Measurements from ENCODE around the gene RNF8.

RNF8 gene

GRCh38 chr6:37362101-37362828, 8.5 kb downstream of the RNF8 start:
- DNase-seq = no peak

- DNase-seq = no peak
These were observed 12.0 kb downstream of the RNF8 start for GRCh38 chr6:37365791-37366190.

GRCh38 chr6:37366910-37367309, 13.1 kb downstream of the RNF8 start:
- DNase-seq = no peak

DNA sequence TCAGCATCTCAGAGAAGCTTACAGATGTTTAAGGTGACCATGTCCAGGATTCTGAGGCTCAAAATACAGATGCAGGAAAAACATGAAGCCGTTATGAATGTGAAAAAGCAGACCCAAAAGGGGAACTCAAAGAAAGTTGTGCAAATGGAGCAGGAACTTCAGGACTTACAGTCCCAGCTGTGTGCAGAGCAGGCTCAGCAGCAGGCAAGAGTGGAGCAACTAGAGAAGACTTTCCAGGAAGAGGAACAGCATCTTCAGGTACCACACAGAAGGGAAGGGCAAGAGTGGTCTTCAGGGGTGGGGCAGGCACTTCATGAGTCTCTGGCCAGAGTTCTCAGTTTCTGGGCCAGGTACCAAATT, 15.2 kb downstream of the RNF8 start:
- DNase-seq = no peak

DNA sequence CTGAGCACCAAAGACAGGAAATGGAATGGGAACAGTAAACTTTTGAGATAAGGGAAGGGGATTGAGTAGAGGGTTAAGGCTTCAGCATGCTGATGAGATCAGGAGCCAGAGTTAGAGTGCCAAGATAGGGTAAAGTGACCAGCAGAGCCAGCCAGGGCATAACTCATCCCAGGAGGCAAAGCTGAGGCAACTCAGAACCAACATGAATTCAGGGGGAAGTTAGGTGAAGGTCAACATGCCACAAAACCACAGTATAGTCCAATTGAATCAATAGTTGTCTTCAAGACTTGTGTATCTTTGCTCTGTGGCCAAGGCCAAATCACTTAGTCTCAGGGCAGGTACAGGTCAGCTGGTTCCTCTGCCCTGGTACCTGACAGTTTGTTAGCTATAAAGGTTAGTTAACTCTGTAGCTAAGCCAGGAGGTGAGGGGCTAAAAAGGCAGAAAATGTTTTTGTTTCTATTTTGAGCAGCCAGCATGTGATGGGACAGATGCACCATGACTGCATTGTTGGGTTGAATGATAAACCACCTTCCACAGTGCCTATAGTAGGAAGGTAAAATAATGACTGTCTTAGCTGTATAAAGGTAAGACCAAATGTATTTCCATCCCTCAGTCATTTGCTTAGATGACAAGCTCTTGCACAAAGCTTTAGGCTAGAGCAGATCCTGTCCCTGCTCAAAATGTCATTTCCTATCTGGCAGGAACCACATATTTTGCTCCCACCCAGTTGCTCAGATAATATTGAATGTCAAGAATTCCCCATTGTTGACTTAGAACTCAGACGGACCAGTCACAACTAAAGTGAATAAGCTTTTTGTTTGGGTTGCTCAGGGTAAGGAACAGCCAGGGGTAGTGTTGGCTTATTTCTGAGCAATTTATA, 15.8 kb downstream of the RNF8 start:
- no peak for DNase-seq

- no peak for DNase-seq
These were observed 17.6 kb downstream of the RNF8 start for GRCh38 chr6:37371154-37372083.

- DNase-seq = no peak
These were observed 18.3 kb downstream of the RNF8 start for GRCh38 chr6:37372116-37372515.

DNA sequence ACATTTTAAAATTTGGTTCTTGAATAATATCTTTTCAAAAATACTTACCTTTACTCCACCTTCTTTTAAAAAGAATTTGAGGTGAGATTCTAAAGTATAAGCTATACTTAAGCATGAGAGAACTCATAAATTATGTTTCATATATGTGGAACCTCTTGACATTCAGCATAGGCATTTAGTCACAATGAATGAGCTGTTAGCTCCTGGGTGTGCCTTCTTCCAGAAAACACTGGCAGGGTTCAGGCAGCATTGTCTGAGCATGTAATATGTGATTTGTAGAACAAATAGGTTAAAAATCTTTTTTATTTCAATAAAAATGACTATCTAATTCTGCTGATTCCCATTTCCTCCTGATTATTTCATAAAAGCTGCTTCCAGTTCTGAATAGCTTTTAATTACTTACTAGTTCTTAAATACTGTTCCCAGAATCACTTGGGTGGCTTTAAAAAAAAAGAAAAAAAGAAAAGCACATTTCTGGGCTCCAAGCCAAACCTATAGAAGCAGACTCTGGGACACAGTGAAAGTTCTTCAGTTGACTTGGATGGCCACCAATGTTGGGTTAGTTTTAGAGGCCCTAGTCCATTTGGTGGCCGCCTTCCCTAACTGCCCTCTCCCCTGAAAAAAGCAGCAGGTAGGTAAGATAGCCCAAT, 20.2 kb downstream of the RNF8 start:
- DNase-seq = no peak

- DNase-seq = no peak
These were observed 21.6 kb downstream of the RNF8 start for GRCh38 chr6:37375376-37375775.

GRCh38 chr6:37376078-37376743, 22.4 kb downstream of the RNF8 start:
- no peak for DNase-seq

GRCh38 chr6:37381579-37381978, 27.8 kb downstream of the RNF8 start:
- peak; percentile 35 for DNase-seq

DNA sequence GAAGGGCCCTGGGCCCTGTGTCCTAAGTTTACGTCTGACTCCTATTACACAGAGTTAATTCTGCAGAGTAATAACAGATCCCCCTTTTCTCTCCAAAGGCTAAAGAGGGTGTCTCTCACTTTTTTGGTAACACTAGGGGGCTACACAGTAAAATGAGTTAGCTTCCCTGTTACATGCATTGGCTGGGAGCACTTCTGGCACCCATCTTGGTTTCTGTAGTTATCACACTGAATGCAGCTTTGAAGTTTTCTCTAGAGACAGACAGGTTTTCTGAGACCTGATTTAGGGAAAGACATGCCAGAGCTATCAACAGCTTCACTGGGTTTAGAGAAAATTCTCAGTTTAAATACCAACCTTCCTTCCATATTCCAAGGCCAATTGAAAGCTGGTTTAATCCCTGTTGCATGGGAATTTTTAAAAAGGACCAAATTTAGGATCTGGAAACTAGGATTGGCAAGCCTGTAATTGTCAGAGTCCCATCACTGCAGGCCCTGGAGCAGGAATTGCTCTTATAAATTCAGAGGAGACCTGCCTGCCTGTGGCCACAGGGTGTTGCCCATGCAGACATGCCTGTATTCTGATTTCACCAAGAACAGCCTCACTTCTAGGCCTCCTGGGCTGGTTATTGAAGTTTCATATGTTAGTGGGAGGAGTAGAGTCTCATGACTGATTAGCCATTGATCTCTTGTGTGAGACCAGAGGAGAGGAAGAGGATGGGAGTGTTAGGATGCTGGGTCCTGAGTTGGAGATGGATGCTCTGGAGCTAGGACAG, 29.4 kb downstream of the RNF8 start:
- DNase-seq = no peak

- DNase-seq = no peak
These were observed 34.8 kb downstream of the RNF8 start for GRCh38 chr6:37388578-37388977.

DNA sequence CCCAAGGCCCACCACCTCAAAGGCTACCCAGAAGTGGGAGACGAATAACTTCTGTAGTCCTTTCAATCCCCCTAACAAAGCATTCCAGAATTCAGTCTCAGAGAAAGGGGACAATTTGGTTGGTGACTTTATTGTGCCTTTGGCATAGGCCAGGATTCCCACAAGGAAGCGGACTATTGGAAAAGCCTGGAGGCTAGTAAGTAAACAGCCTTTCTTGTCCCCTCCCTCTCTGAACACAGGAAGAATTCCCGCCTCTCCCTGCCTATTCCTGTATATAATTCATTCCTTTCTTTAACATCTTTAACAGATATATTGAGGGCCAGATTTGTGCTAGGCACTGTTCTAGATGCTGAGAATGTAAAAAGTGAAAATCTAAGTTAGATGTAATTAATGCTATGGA, 36.1 kb downstream of the RNF8 start:
- DNase-seq = no peak

GRCh38 chr6:37391120-37391519, 37.3 kb downstream of the RNF8 start:
- DNase-seq = no peak

DNA sequence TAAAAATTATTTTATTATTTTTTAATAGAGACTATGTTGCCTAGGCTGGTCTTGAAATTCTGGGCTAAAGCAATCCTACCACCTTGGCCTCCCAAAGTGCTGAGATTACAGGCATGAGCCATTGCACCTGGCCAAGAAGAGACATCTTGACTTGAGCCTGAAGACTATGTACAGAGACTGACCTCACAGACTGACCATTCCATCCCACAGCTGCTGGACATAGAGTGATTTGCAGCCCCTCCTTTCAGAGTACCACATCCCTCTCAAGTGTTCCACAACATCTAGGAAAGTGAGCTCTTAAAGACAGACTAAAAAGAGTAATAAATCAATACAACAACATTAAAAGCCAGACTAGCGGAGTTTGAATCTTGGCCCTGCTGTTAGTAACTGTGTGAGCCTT, 39.0 kb downstream of the RNF8 start:
- DNase-seq = no peak

DNA sequence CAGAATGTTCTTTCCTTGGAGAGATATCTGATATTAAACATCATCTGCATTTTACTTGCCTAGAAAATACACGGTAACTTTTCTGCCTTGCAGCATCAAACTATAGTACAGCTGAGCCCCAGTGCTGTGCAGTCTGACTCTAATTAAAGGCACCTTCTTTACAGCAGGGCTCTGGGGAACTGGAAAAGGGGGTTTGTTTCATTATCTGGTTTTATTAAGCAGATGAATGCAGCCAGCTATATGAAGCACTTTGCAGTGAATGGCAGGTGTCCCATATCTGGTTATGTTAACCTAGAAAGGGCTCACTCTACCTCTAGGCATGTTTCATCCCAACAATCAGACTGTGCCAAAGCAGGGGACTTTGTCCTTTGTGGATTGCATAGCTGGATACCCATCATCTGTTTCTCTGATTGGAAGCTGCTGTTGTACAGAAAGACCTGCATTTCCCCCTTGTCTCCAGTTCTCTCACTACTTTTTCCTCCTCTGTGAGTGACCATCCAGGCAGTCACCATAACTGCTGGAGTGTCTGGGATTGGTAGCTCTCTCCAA, 39.7 kb downstream of the RNF8 start:
- DNase-seq = no peak

- no peak for DNase-seq
These were observed 42.9 kb downstream of the RNF8 start for GRCh38 chr6:37396571-37397180.

GRCh38 chr6:37399131-37399530, 45.3 kb downstream of the RNF8 start:
- no peak for DNase-seq

DNA sequence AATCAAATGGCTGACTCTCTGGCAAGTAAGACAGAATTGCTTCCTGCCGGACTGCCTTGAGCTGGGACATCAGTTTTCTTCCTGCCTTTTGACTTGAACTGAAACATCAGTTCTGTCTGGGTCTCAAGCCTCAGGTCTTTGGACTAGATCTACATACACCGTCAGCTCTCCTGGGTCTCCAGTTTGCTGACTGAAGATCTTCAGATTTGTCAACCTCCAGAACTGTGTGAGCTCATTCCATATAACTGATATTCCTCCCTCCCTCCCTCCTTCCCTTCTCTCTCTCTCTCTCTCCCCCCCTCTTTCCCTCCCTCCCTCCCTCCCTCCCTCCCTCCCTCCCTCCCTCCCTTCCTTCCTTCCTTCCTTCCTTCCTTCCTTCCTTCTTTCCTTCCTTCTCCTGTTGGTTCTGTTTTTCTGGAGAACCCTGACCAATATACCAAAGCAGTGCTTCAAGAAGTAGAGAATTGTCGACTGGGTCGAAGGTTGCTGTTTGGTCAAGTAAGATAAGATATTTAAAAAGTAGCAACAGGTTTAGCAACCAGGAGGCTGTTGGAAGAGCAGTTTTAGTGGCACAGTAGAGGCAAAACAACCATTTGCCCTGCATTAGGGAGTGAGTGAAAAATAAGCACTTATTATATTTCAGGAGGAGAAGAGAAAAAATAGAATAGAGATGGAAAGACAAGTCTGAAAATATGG, 46.2 kb downstream of the RNF8 start:
- DNase-seq = no peak
